ENCODE data around the gene DPPA2.

DPPA2 gene

DNA sequence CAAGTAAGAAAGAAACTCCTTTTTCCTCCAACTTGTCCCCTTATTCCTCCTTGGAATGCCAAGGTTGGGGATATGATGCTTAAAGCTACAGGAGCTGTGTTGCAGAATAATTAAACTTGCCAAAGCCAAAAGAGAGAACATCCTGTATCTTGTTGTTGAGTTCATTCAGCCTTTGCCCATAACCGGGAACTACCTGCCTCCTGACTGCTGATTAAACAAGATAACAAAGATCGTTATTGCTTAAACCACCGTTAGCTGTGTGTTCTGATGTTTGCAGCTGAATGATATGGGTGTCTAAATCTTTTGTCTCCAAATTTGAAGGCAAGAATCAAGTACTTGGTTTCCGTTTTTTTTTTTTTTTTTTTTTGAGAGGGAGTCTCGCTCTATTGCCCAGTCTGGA, 61.5 kb downstream of the DPPA2 start (continued):
- TF ChIP-seq, protein P1, sequence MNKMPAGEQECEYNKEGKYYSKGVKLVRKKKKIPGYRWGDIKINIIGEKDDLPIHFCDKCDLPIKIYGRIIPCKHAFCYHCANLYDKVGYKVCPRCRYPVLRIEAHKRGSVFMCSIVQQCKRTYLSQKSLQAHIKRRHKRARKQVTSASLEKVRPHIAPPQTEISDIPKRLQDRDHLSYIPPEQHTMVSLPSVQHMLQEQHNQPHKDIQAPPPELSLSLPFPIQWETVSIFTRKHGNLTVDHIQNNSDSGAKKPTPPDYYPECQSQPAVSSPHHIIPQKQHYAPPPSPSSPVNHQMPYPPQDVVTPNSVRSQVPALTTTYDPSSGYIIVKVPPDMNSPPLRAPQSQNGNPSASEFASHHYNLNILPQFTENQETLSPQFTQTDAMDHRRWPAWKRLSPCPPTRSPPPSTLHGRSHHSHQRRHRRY (tag by site-specific recombination; IDR thresholded peaks at IDR 0.05), result no peak
- no peak for TF ChIP-seq ZNF214 (tag by site-specific recombination; IDR thresholded peaks at IDR 0.05; ENCODE audit: borderline replicate concordance)
- TF ChIP-seq ZNF433 (tag by site-specific recombination; IDR thresholded peaks at IDR 0.05; ENCODE audit: low read depth), result no peak
- no peak for TF ChIP-seq ZFHX2 (tag by site-specific recombination; conservative IDR thresholded peaks at IDR 0.05)
- TF ChIP-seq ZNF48 (tag by site-specific recombination; IDR thresholded peaks at IDR 0.05), result no peak
- no peak for TF ChIP-seq ZNF560 (tag by site-specific recombination; IDR thresholded peaks at IDR 0.05; ENCODE audit: borderline replicate concordance)
- TF ChIP-seq ZNF701 (tag by site-specific recombination; IDR thresholded peaks at IDR 0.05), result no peak

DNA sequence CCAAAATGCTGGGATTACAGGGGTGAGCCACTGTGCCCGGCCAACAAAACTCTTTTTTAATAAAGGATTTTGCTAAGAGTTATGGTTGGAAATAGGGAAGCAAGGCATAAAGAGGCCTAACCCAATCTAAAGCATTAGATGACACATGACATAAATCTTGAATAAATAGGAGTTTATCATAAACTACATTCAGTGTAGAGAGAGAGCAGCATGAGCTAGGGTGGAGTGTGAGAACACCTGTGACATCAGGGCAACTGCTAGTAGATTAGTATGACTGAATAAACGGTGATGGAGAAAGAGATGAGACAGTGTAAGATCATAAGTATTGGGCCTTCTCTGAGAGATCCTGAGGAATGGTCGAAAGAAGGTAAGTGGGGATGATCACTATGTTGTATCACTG, 63.7 kb downstream of the DPPA2 start:
- no peak overlapping the region for H3K4me3 ChIP-seq (ENCODE audit: low read depth, low read length)
- POLR2A ChIA-PET, result no interaction called here
- H3K9me3 ChIP-seq (ENCODE audit: control insufficient read depth, insufficient read depth, low read depth, low read length), result no peaks in the 10 kb centered on the region
- no peak for TF ChIP-seq ZFP3 (tag by site-specific recombination; IDR thresholded peaks at IDR 0.05; ENCODE audit: low read depth)
- TF ChIP-seq ZNF776 (tag by site-specific recombination; IDR thresholded peaks at IDR 0.05; ENCODE audit: borderline replicate concordance), result no peak
- TF ChIP-seq ZNF792 (tag by site-specific recombination; IDR thresholded peaks at IDR 0.05), result no peak
- TF ChIP-seq, protein P2, sequence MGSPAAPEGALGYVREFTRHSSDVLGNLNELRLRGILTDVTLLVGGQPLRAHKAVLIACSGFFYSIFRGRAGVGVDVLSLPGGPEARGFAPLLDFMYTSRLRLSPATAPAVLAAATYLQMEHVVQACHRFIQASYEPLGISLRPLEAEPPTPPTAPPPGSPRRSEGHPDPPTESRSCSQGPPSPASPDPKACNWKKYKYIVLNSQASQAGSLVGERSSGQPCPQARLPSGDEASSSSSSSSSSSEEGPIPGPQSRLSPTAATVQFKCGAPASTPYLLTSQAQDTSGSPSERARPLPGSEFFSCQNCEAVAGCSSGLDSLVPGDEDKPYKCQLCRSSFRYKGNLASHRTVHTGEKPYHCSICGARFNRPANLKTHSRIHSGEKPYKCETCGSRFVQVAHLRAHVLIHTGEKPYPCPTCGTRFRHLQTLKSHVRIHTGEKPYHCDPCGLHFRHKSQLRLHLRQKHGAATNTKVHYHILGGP (tag by site-specific recombination; IDR thresholded peaks at IDR 0.05), result no peak
- no peak overlapping the region for H3K27ac ChIP-seq (ENCODE audit: extremely low read depth, low read depth, low read length)
- CTCF ChIA-PET, result no interaction called here
- no peaks in the 10 kb centered on the region for H3K4me1 ChIP-seq (ENCODE audit: control insufficient read depth, insufficient read depth, low read length)
- no peaks in the 10 kb centered on the region for H3K36me3 ChIP-seq (ENCODE audit: control insufficient read depth in 2 of 2, insufficient read depth in 1 of 2, low read length in 2 of 2)
